ENCODE results near the gene PAM16. TPM values are rescaled to one million over a fixed set of nuclear protein-coding genes. Genes with fewer than 3 reads are reported as not detected.

Gene PAM16
- total RNA-seq, 1 experiment from 2014 or later = 104 TPM

DNA sequence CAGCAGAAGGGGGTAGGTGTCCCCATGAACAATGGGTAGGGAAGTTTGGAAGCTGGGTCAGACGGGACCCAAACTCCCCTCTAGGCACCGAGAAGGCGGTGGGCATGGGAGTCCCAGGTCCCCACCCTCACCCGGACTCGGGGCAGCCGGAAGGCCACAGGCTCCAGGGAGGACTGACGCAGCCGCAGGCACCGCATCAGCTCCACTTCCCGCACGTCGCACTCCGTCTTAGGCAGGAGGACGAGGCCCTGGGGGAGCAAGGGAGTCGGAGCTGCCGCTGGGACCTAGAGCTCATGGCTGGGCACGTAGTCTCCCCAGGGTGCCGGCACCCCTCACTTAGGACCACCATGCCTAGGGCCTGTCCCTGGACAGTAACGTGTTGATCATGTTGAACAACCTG lies 7.1 kb upstream of the PAM16 start:
- Histone ChIP-seq H3K4me3 (ENCODE audit: low read depth in 2 of 2, low read length in 2 of 2) (no peak overlapping the region), H3K9me3 (ENCODE audit: control insufficient read depth, insufficient read depth, low read depth, low read length) (no peaks in the 10 kb centered on the region), H3K36me3 (ENCODE audit: control insufficient read depth, insufficient read depth, low read length) (no peaks in the 10 kb centered on the region), H3K27me3 (ENCODE audit: control insufficient read depth, insufficient read depth, low read length) (no peaks in the 10 kb centered on the region), H3K4me1 (ENCODE audit: control insufficient read depth, insufficient read depth, low read length) (no peaks in the 10 kb centered on the region), H3K27ac (ENCODE audit: low read length) (no peak overlapping the region)
- no peak for ATAC-seq
- no TSS peak for BruUV-seq (replicated peaks)
- no peak for DNase-seq (ENCODE audit: low read depth, low spot score)
- in situ Hi-C loops (cut with HindIII; ENCODE audit: low pct_unique_long_range_greater_than_20kb, low sequenced_read_pairs) (no loop called here), intact Hi-C loops (cut with micrococcal nuclease; ENCODE audit: unreplicated experiment) (no loop called here)
- ChIA-PET POLR2A (no interaction called here), CTCF (interaction anchor here (0.9 kb wide), 1 partner anchor 45 kb away, joined by 4 read pairs; no protein-coding TSS in a partner anchor)
- TF ChIP-seq CTCF (IDR thresholded peaks at IDR 0.05) (no peak), SIN3A (IDR thresholded peaks at IDR 0.05; ENCODE audit: borderline replicate concordance, insufficient read depth, low read depth, low read length) (no peak), TCF7L2 (IDR thresholded peaks at IDR 0.05; ENCODE audit: low read depth, low read length) (no peak)
- TF ChIP-seq, protein P1, sequence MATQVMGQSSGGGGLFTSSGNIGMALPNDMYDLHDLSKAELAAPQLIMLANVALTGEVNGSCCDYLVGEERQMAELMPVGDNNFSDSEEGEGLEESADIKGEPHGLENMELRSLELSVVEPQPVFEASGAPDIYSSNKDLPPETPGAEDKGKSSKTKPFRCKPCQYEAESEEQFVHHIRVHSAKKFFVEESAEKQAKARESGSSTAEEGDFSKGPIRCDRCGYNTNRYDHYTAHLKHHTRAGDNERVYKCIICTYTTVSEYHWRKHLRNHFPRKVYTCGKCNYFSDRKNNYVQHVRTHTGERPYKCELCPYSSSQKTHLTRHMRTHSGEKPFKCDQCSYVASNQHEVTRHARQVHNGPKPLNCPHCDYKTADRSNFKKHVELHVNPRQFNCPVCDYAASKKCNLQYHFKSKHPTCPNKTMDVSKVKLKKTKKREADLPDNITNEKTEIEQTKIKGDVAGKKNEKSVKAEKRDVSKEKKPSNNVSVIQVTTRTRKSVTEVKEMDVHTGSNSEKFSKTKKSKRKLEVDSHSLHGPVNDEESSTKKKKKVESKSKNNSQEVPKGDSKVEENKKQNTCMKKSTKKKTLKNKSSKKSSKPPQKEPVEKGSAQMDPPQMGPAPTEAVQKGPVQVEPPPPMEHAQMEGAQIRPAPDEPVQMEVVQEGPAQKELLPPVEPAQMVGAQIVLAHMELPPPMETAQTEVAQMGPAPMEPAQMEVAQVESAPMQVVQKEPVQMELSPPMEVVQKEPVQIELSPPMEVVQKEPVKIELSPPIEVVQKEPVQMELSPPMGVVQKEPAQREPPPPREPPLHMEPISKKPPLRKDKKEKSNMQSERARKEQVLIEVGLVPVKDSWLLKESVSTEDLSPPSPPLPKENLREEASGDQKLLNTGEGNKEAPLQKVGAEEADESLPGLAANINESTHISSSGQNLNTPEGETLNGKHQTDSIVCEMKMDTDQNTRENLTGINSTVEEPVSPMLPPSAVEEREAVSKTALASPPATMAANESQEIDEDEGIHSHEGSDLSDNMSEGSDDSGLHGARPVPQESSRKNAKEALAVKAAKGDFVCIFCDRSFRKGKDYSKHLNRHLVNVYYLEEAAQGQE (IDR thresholded peaks at IDR 0.05; ENCODE audit: insufficient read depth in 1 of 2, low read depth in 2 of 2, low read length in 1 of 2) = no peak

- TF ChIP-seq POLR2AphosphoS5 (IDR thresholded peaks at IDR 0.05; ENCODE audit: low read depth, low read length) (no peak), SIN3A (IDR thresholded peaks at IDR 0.05; ENCODE audit: borderline replicate concordance, insufficient read depth, low read depth, low read length) (no peak), TCF7L2 (IDR thresholded peaks at IDR 0.05; ENCODE audit: low read depth, low read length) (no peak), CTCF (IDR thresholded peaks at IDR 0.05) (no peak)
- TF ChIP-seq, protein P1 (IDR thresholded peaks at IDR 0.05; ENCODE audit: insufficient read depth in 1 of 2, low read depth in 2 of 2, low read length in 1 of 2) = no peak
- Histone ChIP-seq H3K36me3 (ENCODE audit: control insufficient read depth, insufficient read depth, low read length) (no peaks in the 10 kb centered on the region), H3K27me3 (ENCODE audit: control insufficient read depth, insufficient read depth, low read length) (no peaks in the 10 kb centered on the region), H3K4me3 (ENCODE audit: low read depth in 2 of 2, low read length in 2 of 2) (no peak overlapping the region), H3K27ac (ENCODE audit: low read length) (no peak overlapping the region), H3K9me3 (ENCODE audit: control insufficient read depth, insufficient read depth, low read depth, low read length) (no peaks in the 10 kb centered on the region), H3K4me1 (ENCODE audit: control insufficient read depth, insufficient read depth, low read length) (no peaks in the 10 kb centered on the region)
- DNase-seq (ENCODE audit: low read depth, low spot score) (no peak), ATAC-seq (no peak)
- ChIA-PET POLR2A (no interaction called here), CTCF (no interaction called here)
- BruUV-seq (replicated peaks) = no TSS peak
- in situ Hi-C loops (cut with HindIII; ENCODE audit: low pct_unique_long_range_greater_than_20kb, low sequenced_read_pairs) (no loop called here), intact Hi-C loops (cut with micrococcal nuclease; ENCODE audit: unreplicated experiment) (no loop called here)
Observed at GRCh38 chr16:4356820-4357219, 5.7 kb upstream of the PAM16 start.

Data from Panc1 (cell line).